Body of pancreas (tissue), 4 donors: ENCODE data around the gene ABLIM3.

Experiments
- POLR2A ChIP-seq, 3 donors: fragments of 450-650 bp; IDR thresholded peaks; one replicate each; pipeline ENCODE4 v1.6.1; 2016; ENCODE audit warnings: antibody characterized with exemption in 3 of 3, mild to moderate bottlenecking in 2 of 3
- TF ChIP-seq, protein P1 (sequence below), 7 experiments: fragments of 450-650 bp in 4 of 7; fragments of 200-600 bp in 3 of 7; sonication (generic) in 3 of 7; IDR thresholded peaks; one replicate each; pipeline ENCODE4 v1.5.1; 2016 to 2019; ENCODE audit warnings: antibody characterized with exemption in 7 of 7

DNA sequence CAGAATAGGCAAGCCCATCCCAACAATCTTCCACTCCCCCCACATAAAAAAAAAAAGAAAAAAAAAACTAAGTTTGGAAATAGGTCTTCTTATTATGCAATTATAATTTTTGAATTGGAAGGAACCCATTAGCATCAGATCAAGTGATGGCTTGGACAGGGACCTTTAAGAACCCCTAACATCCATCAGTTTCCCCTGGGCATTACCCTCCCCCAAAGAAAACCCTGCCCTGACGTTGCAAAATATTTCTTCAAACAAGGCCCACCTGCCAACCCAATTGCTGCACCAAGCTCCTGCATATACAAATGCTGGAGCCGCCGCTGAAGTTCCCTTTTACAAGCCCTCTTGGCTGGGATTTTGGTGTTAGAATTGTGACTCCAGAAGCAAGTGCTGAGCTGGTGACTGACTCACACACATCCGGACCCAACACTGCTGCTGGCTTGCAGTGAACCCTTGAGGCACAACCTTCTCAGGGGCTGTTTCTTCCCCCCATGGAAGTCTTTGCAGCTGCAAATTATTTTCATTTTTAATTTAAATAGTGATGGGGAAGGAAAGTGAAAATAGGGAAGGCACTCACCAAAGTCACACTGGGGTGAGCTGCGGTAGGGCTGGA is 74.3 kb downstream of the ABLIM3 start:
- TF ChIP-seq, protein P1, sequence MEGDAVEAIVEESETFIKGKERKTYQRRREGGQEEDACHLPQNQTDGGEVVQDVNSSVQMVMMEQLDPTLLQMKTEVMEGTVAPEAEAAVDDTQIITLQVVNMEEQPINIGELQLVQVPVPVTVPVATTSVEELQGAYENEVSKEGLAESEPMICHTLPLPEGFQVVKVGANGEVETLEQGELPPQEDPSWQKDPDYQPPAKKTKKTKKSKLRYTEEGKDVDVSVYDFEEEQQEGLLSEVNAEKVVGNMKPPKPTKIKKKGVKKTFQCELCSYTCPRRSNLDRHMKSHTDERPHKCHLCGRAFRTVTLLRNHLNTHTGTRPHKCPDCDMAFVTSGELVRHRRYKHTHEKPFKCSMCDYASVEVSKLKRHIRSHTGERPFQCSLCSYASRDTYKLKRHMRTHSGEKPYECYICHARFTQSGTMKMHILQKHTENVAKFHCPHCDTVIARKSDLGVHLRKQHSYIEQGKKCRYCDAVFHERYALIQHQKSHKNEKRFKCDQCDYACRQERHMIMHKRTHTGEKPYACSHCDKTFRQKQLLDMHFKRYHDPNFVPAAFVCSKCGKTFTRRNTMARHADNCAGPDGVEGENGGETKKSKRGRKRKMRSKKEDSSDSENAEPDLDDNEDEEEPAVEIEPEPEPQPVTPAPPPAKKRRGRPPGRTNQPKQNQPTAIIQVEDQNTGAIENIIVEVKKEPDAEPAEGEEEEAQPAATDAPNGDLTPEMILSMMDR (IDR thresholded peaks at IDR 0.05), result no peak
- TF ChIP-seq POLR2A (IDR thresholded peaks at IDR 0.05), result no peak
